Stomach (tissue), 9 donors: Measurements from ENCODE around the gene OCA2. TPM values are rescaled to one million over a fixed set of nuclear protein-coding genes. Genes with fewer than 3 reads are reported as not detected.

Experiments used
- DNase-seq, 2 donors: peaks; one replicate each; pipeline versions ENCODE4 v3.0.0 to v3.0.0-alpha.2; 2013 to 2019
- H3K27ac ChIP-seq, 5 donors: fragments of 200-600 bp in 4 of 5; sonication (generic) in 4 of 5; one replicate each; pipeline ENCODE4 v1.5.1; 2013 to 2019; ENCODE audit warnings: mild to moderate bottlenecking in 1 of 5, moderate library complexity in 1 of 5
- H3K27me3 ChIP-seq, 3 donors: fragments of 200-600 bp; sonication (generic); one replicate each; pipeline ENCODE4 v1.5.1; 2017 to 2019; ENCODE audit warnings: mixed run types in 1 of 3
- H3K36me3 ChIP-seq, 4 donors: fragments of 200-600 bp; sonication (generic); 1 replicate in 3 of 4; 2 replicates in 1 of 4; pipeline ENCODE4 v1.5.1; 2016 to 2019
- H3K4me1 ChIP-seq, 4 donors: fragments of 200-600 bp; sonication (generic); one replicate each; pipeline ENCODE4 v1.5.1; 2016 to 2019
- H3K4me3 ChIP-seq, 4 donors: fragments of 200-600 bp; sonication (generic) in 3 of 4; one replicate each; pipeline ENCODE4 v1.5.1; 2016 to 2019; ENCODE audit warnings: mild to moderate bottlenecking in 1 of 4
- H3K9me3 ChIP-seq, 4 donors: fragments of 200-600 bp; sonication (generic); one replicate each; pipeline ENCODE4 v1.5.1; 2016 to 2019
- CTCF ChIP-seq, 7 experiments: fragments of 450-650 bp in 4 of 7; fragments of 200-600 bp in 3 of 7; sonication (generic) in 3 of 7; IDR thresholded peaks; one replicate each; pipeline ENCODE4 v1.5.1; 2016 to 2019; ENCODE audit warnings: antibody characterized with exemption in 7 of 7, control low read depth in 2 of 7, mild to moderate bottlenecking in 1 of 7
- EP300 ChIP-seq: sonication (generic); formaldehyde crosslinking; IDR thresholded peaks from one replicate; pipeline ENCODE4 v1.6.1; 2017; ENCODE audit warnings: antibody characterized with exemption
- POLR2A ChIP-seq, 4 donors: fragments of 450-650 bp; IDR thresholded peaks; one replicate each; pipeline ENCODE4 v1.6.1; 2016; ENCODE audit warnings: antibody characterized with exemption in 4 of 4, control low read depth in 2 of 4, mild to moderate bottlenecking in 1 of 4, moderate library complexity in 1 of 4
- POLR2AphosphoS5 ChIP-seq, 3 donors: sonication (generic); formaldehyde crosslinking; IDR thresholded peaks; one replicate each; pipeline ENCODE4 v1.6.1; 2016; ENCODE audit warnings: antibody characterized with exemption in 3 of 3
- WGBS, 5 donors: extraction: QIAGEN DNeasy Blood & Tissue Kit in 3 of 5; methylation state at CpG; one replicate each; pipeline versions ENCODE4 v1.1.5 to v1.1.7; 2013 to 2018; 5-methylcytosine and 5-hydroxymethylcytosine counted together
- intact Hi-C: fragments of 100-400 bp; cut with DNase I; formaldehyde crosslinking; loops from one replicate; pipeline ENCODE4 v1.15.1; 2023; ENCODE audit warnings: low total_unique reads
- polyA plus RNA-seq, 3 donors: library from polyadenylated mRNA; stranded (reverse); fragments of 200-250 nt; gene quantifications; one replicate each; pipeline ENCODE4 v1.2.3, GENCODE V29; 2013
- total RNA-seq, 5 donors: library from RNA; depleted of rRNA; stranded (reverse); fragments of >200 nt; gene quantifications; one replicate each; pipeline versions ENCODE4 v1.1.0 to v1.2.3, GENCODE V29; 2014 to 2016
- donor health status: healthy with polysubstance abuse.
- donor health status: Bipolar disorder and iron deficiency.
- donor health status: healthy.

Gene OCA2
- total and polyA plus RNA-seq, 8 donors: 0.12 to 0.89 (median 0.65) TPM; not detected in 4

- Histone ChIP-seq H3K36me3 (peaks cover 58 to 100% (median 98%) of the 10 kb centered on the region in 4 donors), H3K27me3 (no peaks in the 10 kb centered on the region), H3K27ac (no peak overlapping the region), H3K9me3 (no peaks in the 10 kb centered on the region), H3K4me1 (no peaks in the 10 kb centered on the region), H3K4me3 (no peak overlapping the region)
- DNase-seq: no peak
- TF ChIP-seq CTCF (IDR thresholded peaks at IDR 0.05): no peak
- no peak for TF ChIP-seq EP300
- no peak for TF ChIP-seq POLR2A (IDR thresholded peaks at IDR 0.05)
- TF ChIP-seq POLR2AphosphoS5 (IDR thresholded peaks at IDR 0.05): no peak
- 94 to 97% (median 96%) methylated on average over 12 of the region's 12 CpGs for WGBS, 5 donors
- intact Hi-C loops: no loop called here
Measured at GRCh38 chr15:28117432-28117990, 18.4 kb upstream of the OCA2 start.

- WGBS, 5 donors: 91 to 95% (median 93%) methylated on average over 34 to 42 of the region's 42 CpGs
- intact Hi-C loops: no loop called here
- Histone ChIP-seq H3K36me3 (peaks cover 66 to 100% (median 99%) of the 10 kb centered on the region in 4 donors), H3K4me3 (no peak overlapping the region), H3K27ac (no peak overlapping the region), H3K27me3 (no peaks in the 10 kb centered on the region), H3K9me3 (no peaks in the 10 kb centered on the region), H3K4me1 (no peaks in the 10 kb centered on the region)
- no peak for DNase-seq
- TF ChIP-seq POLR2AphosphoS5 (IDR thresholded peaks at IDR 0.05) (no peak), POLR2A (IDR thresholded peaks at IDR 0.05) (no peak), EP300 (no peak), CTCF (IDR thresholded peaks at IDR 0.05) (no peak)
Measured at GRCh38 chr15:28116521-28117431, 17.7 kb upstream of the OCA2 start.

DNA sequence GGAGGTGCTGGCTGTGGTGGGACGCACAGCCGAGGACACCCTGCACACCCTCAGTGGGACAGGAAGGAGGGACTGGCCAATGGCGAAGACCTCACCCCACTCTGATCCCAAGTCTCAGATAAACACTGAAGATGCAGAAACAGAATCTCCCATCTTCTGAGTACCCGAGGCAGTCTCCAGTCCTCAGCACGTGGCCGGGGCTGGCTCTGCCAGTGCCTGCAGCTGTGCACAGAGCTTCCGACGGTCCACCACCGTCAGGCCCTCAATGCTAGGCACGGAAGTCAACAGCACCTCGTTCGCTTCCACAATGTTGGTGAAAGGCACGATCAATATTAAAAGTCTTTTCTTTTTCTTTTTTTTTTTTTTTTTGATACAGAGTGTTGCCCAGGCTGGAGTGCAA lies 16.8 kb upstream of the OCA2 start:
- Histone ChIP-seq H3K27ac (no peak overlapping the region), H3K4me1 (no peaks in the 10 kb centered on the region), H3K36me3 (peaks cover 64 to 100% (median 98%) of the 10 kb centered on the region in 4 donors), H3K4me3 (no peak overlapping the region), H3K27me3 (no peaks in the 10 kb centered on the region), H3K9me3 (no peaks in the 10 kb centered on the region)
- 86 to 90% (median 88%) methylated on average over 13 of the region's 13 CpGs for WGBS, 5 donors
- no peak for DNase-seq
- intact Hi-C loops: no loop called here
- no peak for TF ChIP-seq POLR2AphosphoS5 (IDR thresholded peaks at IDR 0.05)
- TF ChIP-seq CTCF (IDR thresholded peaks at IDR 0.05): no peak
- TF ChIP-seq POLR2A (IDR thresholded peaks at IDR 0.05): no peak
- no peak for TF ChIP-seq EP300

DNA sequence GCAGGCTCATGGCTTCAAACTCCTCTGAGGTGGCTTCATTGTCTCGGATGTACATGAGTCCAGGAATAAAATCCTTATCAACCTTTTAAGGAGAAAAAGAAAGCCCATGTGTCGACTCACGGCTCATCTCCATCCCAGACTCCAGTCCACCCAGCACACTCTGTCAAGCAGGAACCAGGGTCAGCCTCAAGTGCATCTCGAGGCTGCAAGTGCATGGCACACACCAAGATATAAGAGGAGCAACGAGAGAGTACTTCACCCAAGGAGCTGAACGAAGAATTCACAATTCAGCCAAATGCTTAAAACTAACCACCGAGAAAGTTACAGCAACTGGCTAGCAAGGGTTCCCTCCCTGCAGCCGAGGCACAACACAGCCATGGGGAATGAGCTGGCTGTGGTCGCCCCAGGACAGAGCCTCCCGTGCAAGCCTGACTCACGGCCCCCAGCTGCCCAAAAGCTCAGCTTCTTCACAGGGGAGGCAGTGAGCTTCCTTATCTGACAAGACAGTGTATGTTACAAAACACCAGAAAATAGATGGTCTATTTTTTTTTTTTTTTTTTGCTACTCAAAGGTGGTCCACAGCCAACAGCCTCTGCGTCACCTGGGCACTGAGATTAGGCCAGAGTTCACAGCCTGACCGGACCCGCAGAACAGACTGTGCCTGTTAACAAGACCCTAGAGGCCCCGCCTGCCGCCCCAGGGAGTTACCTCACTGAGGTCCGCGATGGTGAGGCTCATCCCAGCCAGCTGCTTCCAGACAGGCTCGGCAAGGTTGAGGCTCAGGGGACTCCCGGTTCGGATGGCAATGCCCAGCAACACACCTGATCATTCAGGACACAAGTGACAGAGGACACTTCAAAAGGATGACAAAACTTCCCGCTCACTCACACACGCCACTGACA lies 15.9 kb upstream of the OCA2 start:
- Histone ChIP-seq H3K4me3 (no peak overlapping the region), H3K27me3 (no peaks in the 10 kb centered on the region), H3K36me3 (peaks cover 55 to 94% (median 90%) of the 10 kb centered on the region in 4 donors), H3K9me3 (no peaks in the 10 kb centered on the region), H3K27ac (no peak overlapping the region), H3K4me1 (no peaks in the 10 kb centered on the region)
- no peak for TF ChIP-seq POLR2AphosphoS5 (IDR thresholded peaks at IDR 0.05)
- no peak for TF ChIP-seq CTCF (IDR thresholded peaks at IDR 0.05)
- TF ChIP-seq EP300: no peak
- TF ChIP-seq POLR2A (IDR thresholded peaks at IDR 0.05): no peak
- no peak for DNase-seq
- 91 to 95% (median 93%) methylated on average over 23 of the region's 23 CpGs for WGBS, 5 donors
- intact Hi-C loops: no loop called here
